Measurements from ENCODE around the gene CRYGD.

The CRYGD gene

DNA sequence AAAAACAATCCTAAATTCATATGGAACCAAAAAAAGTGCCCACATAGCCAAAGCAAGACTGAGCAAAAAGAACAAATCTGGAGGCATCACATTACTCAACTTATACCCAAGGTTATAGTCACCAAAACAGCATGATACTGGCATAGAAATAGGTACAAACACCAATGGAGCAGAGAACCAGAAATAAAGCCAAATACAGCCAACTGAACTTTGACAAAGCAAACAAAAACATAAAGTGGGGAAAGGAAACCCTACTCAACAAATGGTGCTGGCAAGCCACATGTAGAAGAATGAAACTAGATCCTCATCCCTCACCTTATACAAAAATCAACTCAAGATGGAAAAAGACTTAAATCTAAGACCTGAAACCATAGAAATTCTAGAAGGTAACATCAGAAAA is 40.5 kb downstream of the CRYGD start:
- DNase-seq (ENCODE audit: low read depth in 2 of 2): no peak

DNA sequence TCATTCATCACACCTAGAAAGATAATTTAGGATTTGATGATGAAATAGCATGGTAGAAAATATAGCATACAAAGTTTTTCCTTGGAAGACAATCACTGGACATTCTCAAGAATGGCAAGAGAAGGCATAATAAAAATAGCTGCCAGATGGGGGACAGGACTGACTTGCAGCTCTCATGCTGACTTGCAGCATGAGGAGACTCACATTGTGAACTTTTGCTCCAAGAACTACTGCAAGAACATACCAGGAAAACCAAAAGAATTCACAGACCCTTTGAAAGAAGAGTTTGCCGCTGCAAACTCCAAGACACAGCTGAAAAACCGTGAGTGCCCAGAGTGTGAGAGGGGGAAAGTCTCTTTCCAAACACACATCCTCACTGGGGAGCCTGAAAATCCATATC is 47.0 kb downstream of the CRYGD start:
- DNase-seq (ENCODE audit: low read depth in 2 of 2): no peak

DNA sequence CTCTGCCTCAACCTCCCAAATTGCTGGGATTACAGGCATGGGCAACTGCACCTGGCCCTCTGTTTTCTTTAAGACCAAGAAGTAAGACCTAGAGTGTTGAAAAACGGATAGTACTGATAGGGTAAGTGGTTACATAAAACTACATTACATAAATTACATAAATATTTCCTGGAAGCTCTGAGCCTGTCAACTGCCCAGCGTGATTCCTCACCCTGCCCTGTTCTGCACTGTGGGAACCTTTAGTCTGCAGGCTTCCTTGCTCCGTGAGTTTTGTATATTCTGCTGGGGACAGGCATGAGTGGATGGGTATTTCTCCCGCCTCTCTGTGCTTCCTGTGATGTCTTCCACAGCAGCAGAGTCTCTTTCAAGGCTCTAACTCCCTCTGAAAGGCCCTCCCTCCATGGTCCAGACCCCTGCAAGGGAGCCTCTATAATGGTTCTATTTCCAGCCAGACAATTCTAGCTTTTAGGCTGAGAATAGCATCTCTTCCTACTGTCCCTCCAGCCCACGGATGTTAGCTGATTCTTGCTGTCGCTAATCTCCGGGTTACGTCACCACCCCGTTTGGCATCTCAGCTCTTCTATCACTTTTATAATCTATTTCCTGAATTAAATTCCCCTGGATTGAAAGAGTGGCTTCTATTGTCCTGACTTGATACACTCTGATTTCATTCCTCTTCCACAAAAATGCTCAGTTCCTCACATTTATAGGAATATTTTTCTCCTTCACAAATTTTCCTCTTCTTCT is 49.5 kb downstream of the CRYGD start:
- no peak for DNase-seq (ENCODE audit: low read depth in 2 of 2)

DNA sequence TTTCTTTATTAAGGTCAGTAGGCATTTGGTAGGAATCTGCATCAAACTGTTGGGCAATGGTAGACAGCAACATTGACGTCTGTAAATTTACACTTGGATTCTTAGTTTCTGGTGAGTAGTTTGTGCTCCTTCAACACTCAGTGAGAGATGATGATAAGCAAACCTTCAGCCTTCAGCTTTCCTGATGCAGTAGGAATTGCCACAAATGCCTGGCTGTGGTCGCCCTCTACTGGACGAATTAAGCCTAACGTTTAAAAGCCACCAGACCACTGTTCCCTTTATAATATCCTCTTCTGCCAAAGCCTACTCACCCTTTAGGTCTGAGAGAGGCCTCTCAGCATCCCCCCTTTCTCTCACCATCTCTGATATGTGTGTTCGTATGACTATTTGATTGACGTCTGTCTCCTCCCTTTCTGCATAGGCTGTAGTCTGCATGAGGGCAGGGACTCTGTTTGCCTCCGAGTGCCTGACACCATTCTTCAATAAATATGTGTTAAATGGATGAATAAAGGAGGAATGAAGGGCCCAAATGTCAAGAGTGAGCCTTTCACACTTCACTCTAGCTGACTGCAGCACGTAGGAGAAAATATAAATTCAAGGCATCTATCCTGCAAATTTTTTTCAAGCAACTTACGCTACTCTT is 52.0 kb downstream of the CRYGD start:
- DNase-seq (ENCODE audit: low read depth in 2 of 2): peak; percentile 7 to 45

All from stimulated activated CD4-positive, alpha-beta T cell treated with anti-CD3 and anti-CD28 coated beads, Interleukin-12 subunit alpha, Interleukin-12 subunit beta, amount 100 ng/mL, for 24 hours (primary cell).